ENCODE data around the gene FBLN5.
"Not testable (repeated sequence)": the region's sequence is repeated elsewhere in the genome, so short reads cannot be mapped to it uniquely, and the experiment has no call there.

FBLN5 gene

GRCh38 chr14:91858536-91859275, 88.8 kb downstream of the FBLN5 start:
- DNase-seq = peak; percentile 53

GRCh38 chr14:91857614-91858013, 89.9 kb downstream of the FBLN5 start:
- no peak for DNase-seq

- no peak for DNase-seq
Observed at GRCh38 chr14:91854327-91854934, 93.1 kb downstream of the FBLN5 start.

GRCh38 chr14:91851563-91851962, 95.9 kb downstream of the FBLN5 start:
- no peak for DNase-seq

GRCh38 chr14:91848504-91849001, 98.9 kb downstream of the FBLN5 start:
- no peak for DNase-seq

- DNase-seq = no peak
Observed at GRCh38 chr14:91847693-91848092, 99.8 kb downstream of the FBLN5 start.

GRCh38 chr14:91845652-91846051, 101.8 kb downstream of the FBLN5 start:
- no peak for DNase-seq

- not testable (repeated sequence) for DNase-seq
Observed at GRCh38 chr14:91845056-91845455, 102.4 kb downstream of the FBLN5 start.

GRCh38 chr14:91844029-91844428, 103.5 kb downstream of the FBLN5 start:
- no peak for DNase-seq

- no peak for DNase-seq
Observed at GRCh38 chr14:91843437-91843836, 104.1 kb downstream of the FBLN5 start.

- DNase-seq = no peak
Observed at GRCh38 chr14:91841065-91841464, 106.4 kb downstream of the FBLN5 start.

- no peak for DNase-seq
Observed at GRCh38 chr14:91839749-91840148, 107.7 kb downstream of the FBLN5 start.

GRCh38 chr14:91837076-91837475, 110.4 kb downstream of the FBLN5 start:
- no peak for DNase-seq

- peak; percentile 76 for DNase-seq
Observed at GRCh38 chr14:91835920-91836843, 111.3 kb downstream of the FBLN5 start.

- DNase-seq = peak; percentile 16
Observed at GRCh38 chr14:91835197-91835919, 112.1 kb downstream of the FBLN5 start.

GRCh38 chr14:91834571-91834970, 112.9 kb downstream of the FBLN5 start:
- DNase-seq = no peak

GRCh38 chr14:91831337-91831736, 116.2 kb downstream of the FBLN5 start:
- DNase-seq = no peak

- DNase-seq = no peak
Observed at GRCh38 chr14:91830777-91831176, 116.7 kb downstream of the FBLN5 start.

- no peak for DNase-seq
Observed at GRCh38 chr14:91829511-91829910, 118.0 kb downstream of the FBLN5 start.

- DNase-seq = no peak
Observed at GRCh38 chr14:91827746-91828145, 119.7 kb downstream of the FBLN5 start.

Data from CD4-positive, alpha-beta T cell treated with Interleukin-4 for 4 hours (primary cell).